Hepatocyte (in vitro differentiated cells): ENCODE data around the gene SLC2A5. TPM values are rescaled to one million over a fixed set of nuclear protein-coding genes. Genes with fewer than 3 reads are reported as not detected.

Experiments used
- DNase-seq: peaks from one replicate; pipeline ENCODE4 v3.0.0-alpha.2; 2016; ENCODE audit warnings: low spot score
- H2AFZ ChIP-seq: fragments of 200-600 bp; sonication (generic); 2 replicates; pipeline ENCODE4 v1.6.0; 2016; ENCODE audit warnings: antibody characterized with exemption, mild to moderate bottlenecking
- H3K27ac ChIP-seq: fragments of 200-600 bp; sonication (generic); 2 replicates; pipeline ENCODE4 v1.5.1; 2016; ENCODE audit warnings: mild to moderate bottlenecking
- H3K27me3 ChIP-seq: fragments of 200-600 bp; sonication (generic); 2 replicates; pipeline ENCODE4 v1.6.1; 2016
- H3K36me3 ChIP-seq: fragments of 200-600 bp; sonication (generic); replicated peaks from 2 replicates; pipeline ENCODE4 v1.5.1; 2016; ENCODE audit warnings: low read depth; ENCODE audit not compliant: insufficient read depth
- H3K4me1 ChIP-seq: fragments of 200-600 bp; sonication (generic); 2 replicates; pipeline ENCODE4 v1.5.1; 2016; ENCODE audit warnings: mild to moderate bottlenecking, moderate library complexity; ENCODE audit not compliant: insufficient read depth
- H3K4me2 ChIP-seq: fragments of 200-600 bp; sonication (generic); 2 replicates; pipeline ENCODE4 v1.6.0; 2016
- H3K4me3 ChIP-seq: fragments of 200-600 bp; sonication (generic); 2 replicates; pipeline ENCODE4 v1.5.1; 2016; ENCODE audit warnings: mild to moderate bottlenecking
- H3K79me2 ChIP-seq: fragments of 200-600 bp; sonication (generic); 2 replicates; pipeline ENCODE4 v1.6.0; 2017; ENCODE audit warnings: mild to moderate bottlenecking
- H3K9me2 ChIP-seq: fragments of 200-600 bp; sonication (generic); replicated peaks from 2 replicates; pipeline ENCODE4 v1.6.0; 2017; ENCODE audit warnings: mild to moderate bottlenecking; ENCODE audit not compliant: insufficient read depth
- H3K9me3 ChIP-seq: fragments of 200-600 bp; sonication (generic); 2 replicates; pipeline ENCODE4 v1.5.1; 2016; ENCODE audit warnings: low read depth, mild to moderate bottlenecking
- H4K20me1 ChIP-seq: fragments of 200-600 bp; sonication (generic); 2 replicates; pipeline ENCODE4 v1.6.0; 2016; ENCODE audit warnings: mild to moderate bottlenecking; ENCODE audit not compliant: insufficient read depth, poor library complexity, severe bottlenecking
- EZH2 ChIP-seq: fragments of 200-600 bp; sonication (generic); IDR thresholded peaks from 2 replicates; pipeline ENCODE4 v1.6.1; 2016; ENCODE audit warnings: antibody characterized with exemption, mild to moderate bottlenecking, borderline replicate concordance
- EZH2phosphoT487 ChIP-seq: fragments of 200-600 bp; sonication (generic); IDR thresholded peaks from one replicate; pipeline ENCODE4 v1.6.1; 2018; ENCODE audit warnings: antibody characterized with exemption, mild to moderate bottlenecking, low read depth, moderate library complexity; ENCODE audit not compliant: unreplicated experiment, severe bottlenecking
- WGBS: methylation state at CpG from one replicate; pipeline ENCODE4 v1.1.6; 2016; ENCODE audit warnings: low lambda C conversion rate; ENCODE audit errors: missing lambda C conversion rate; 5-methylcytosine and 5-hydroxymethylcytosine counted together
- polyA plus RNA-seq: library from polyadenylated mRNA; unstranded; fragments of >200 nt; fragmentation: Nextera tagmentation; extraction: Ambion mirVana; gene quantifications from 2 replicates; pipeline ENCODE4 v1.2.1, GENCODE V29; 2016
- total RNA-seq: library from RNA; depleted of rRNA; stranded (reverse); fragments of >200 nt; gene quantifications from 2 replicates; pipeline ENCODE4 v1.2.3, GENCODE V29; 2014
- TF ChIP-seq, protein P1 (sequence below): fragments of 200-600 bp; sonication (generic); IDR thresholded peaks from 2 replicates; pipeline ENCODE4 v1.5.1; 2016; ENCODE audit warnings: antibody characterized with exemption, mild to moderate bottlenecking; ENCODE audit not compliant: poor library complexity

SLC2A5 gene
- total and polyA plus RNA-seq, 2 experiments from 2014 or later = 7.2 to 8.2 TPM

DNA sequence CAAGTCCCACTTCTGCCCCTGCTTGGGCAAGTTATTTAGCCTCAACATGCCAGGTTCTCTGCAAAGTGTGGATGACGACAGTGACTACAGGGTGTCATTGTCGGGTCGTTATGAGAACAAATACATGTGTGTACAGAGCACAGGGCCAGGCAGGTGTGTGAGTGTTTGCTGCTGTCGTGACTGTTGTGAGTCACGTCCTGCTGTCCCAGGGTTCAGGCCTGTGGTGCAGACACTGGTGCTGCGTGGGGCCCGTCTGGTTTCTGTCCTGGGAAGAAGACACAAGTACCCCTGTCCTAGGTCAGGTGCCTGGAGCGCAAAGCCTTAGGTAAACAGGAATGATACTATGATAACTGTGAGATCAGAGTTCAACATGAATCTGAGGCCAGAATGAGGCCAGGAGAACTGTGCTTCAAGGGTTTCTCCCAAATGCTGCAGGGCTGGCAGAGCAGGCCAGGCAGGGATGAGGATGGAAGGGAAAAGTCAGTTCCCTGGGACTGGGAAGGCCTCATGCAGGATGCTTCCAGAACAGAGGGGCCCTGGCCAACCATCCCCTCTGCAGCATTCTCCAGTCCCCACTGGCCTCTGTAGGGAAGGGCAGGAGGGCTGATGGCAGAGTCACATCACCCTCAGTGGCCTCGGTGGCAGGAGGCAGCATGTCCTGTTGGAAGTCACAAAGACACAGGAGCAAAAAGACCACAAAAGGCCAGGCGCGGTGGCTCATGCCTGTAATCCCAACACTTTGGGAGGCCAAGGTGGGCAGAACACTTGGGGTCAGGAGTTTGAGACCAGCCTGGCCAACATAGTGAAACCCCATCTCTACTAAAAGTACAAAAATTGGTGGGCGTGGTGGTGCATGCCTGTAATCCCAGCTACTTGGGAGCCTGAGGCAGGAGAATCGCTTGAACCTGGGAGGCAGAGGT is 43.8 kb upstream of the SLC2A5 start:
- 66% methylated on average over 13 of the region's 13 CpGs for WGBS
- Histone ChIP-seq H3K4me2 (no peak overlapping the region), H3K27ac (peak overlapping the region; percentile 98), H3K36me3 (no peaks in the 10 kb centered on the region), H3K9me3 (no peaks in the 10 kb centered on the region), H3K27me3 (no peaks in the 10 kb centered on the region), H3K4me3 (no peak overlapping the region), H3K9me2 (no peaks in the 10 kb centered on the region), H3K4me1 (peaks cover 23% of the 10 kb centered on the region), H3K79me2 (peaks cover 4% of the 10 kb centered on the region), H2AFZ (no peak overlapping the region), H4K20me1 (no peaks in the 10 kb centered on the region)
- peak; percentile 79 for DNase-seq
- TF ChIP-seq EZH2 = no peak
- no peak for TF ChIP-seq EZH2phosphoT487
- TF ChIP-seq, protein P1, sequence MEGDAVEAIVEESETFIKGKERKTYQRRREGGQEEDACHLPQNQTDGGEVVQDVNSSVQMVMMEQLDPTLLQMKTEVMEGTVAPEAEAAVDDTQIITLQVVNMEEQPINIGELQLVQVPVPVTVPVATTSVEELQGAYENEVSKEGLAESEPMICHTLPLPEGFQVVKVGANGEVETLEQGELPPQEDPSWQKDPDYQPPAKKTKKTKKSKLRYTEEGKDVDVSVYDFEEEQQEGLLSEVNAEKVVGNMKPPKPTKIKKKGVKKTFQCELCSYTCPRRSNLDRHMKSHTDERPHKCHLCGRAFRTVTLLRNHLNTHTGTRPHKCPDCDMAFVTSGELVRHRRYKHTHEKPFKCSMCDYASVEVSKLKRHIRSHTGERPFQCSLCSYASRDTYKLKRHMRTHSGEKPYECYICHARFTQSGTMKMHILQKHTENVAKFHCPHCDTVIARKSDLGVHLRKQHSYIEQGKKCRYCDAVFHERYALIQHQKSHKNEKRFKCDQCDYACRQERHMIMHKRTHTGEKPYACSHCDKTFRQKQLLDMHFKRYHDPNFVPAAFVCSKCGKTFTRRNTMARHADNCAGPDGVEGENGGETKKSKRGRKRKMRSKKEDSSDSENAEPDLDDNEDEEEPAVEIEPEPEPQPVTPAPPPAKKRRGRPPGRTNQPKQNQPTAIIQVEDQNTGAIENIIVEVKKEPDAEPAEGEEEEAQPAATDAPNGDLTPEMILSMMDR = no peak

DNA sequence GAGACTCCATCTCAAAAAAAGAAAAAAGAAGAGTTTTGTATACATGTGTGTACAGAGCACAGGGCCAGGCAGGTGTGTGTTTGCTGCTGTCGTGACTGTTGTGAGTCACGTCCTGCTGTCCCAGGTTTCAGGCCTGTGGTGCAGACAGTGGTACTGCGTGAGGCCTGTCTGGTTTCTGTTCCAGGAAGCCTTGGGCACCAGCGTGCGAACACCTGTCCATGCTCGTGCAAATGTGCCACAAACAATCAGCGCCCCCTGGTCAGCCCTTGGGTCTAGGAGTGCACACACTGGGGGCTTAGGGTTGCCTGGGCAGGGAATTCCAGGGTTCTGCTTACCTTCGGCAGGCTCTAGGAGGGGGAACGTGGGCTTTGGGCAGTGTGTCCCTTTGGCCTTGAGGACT is 42.5 kb upstream of the SLC2A5 start:
- no peaks in the 10 kb centered on the region for H3K36me3 ChIP-seq
- peak overlapping the region; percentile 98 for H3K27ac ChIP-seq
- no peaks in the 10 kb centered on the region for H3K9me3 ChIP-seq
- DNase-seq = no peak
- H3K9me2 ChIP-seq = no peaks in the 10 kb centered on the region
- 91% methylated on average over 9 of the region's 9 CpGs for WGBS
- H4K20me1 ChIP-seq = no peaks in the 10 kb centered on the region
- no peak overlapping the region for H2AFZ ChIP-seq
- H3K4me1 ChIP-seq = peaks cover 23% of the 10 kb centered on the region
- TF ChIP-seq EZH2 = no peak
- no peak for TF ChIP-seq EZH2phosphoT487
- TF ChIP-seq, protein P1 = no peak
- peaks cover 4% of the 10 kb centered on the region for H3K79me2 ChIP-seq
- no peak overlapping the region for H3K4me2 ChIP-seq
- no peaks in the 10 kb centered on the region for H3K27me3 ChIP-seq
- no peak overlapping the region for H3K4me3 ChIP-seq

DNA sequence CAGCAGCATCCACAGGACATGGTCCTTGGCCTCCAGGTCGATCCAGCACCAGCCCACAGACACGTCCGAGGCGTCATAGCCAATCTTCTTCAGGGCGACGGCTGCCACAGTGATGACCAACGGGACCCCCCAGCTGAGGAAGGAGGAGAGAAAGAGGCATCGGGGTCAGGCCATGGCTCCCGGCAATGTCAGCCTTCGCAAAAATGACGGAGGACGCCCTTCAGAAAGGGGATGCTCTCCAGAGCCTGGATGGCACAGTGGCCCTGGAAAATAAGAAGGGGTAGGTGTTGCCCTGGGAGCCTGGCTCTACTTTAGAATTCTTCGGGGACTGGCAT is 41.9 kb upstream of the SLC2A5 start:
- H3K4me2 ChIP-seq = no peak overlapping the region
- 98% methylated on average over 13 of the region's 13 CpGs for WGBS
- H3K79me2 ChIP-seq = peaks cover 1% of the 10 kb centered on the region
- no peaks in the 10 kb centered on the region for H3K9me2 ChIP-seq
- H3K4me1 ChIP-seq = peaks cover 23% of the 10 kb centered on the region
- H3K4me3 ChIP-seq = no peak overlapping the region
- no peak for DNase-seq
- TF ChIP-seq, protein P1 = no peak
- TF ChIP-seq EZH2phosphoT487 (no peak), EZH2 (no peak)
- no peaks in the 10 kb centered on the region for H4K20me1 ChIP-seq
- peak overlapping the region; percentile 98 for H3K27ac ChIP-seq
- no peak overlapping the region for H2AFZ ChIP-seq
- no peaks in the 10 kb centered on the region for H3K9me3 ChIP-seq
- H3K36me3 ChIP-seq = no peaks in the 10 kb centered on the region
- H3K27me3 ChIP-seq = no peaks in the 10 kb centered on the region
